ENCODE results near the gene RAB33B.

GRCh38 chr4:139521754-139522401 lies 68.0 kb downstream of the RAB33B start:
- no peak for TF ChIP-seq CTCF (IDR thresholded peaks at IDR 0.05)
- TF ChIP-seq POLR2A (IDR thresholded peaks at IDR 0.05) = no peak
- TF ChIP-seq EP300 (IDR thresholded peaks at IDR 0.05) = no peak
